IPS DF 19.7 (cell line): ENCODE measurements around the gene ECM1.

Source experiments
- DNase-seq: peaks from one replicate; pipeline ENCODE4 v3.0.0-alpha.2; 2013; ENCODE audit warnings: low read depth, low spot score

ECM1 gene

GRCh38 chr1:150558761-150559655 lies 51.1 kb downstream of the ECM1 start:
- DNase-seq = no peak

- no peak for DNase-seq
Observed at GRCh38 chr1:150559656-150560010, 51.7 kb downstream of the ECM1 start.

GRCh38 chr1:150560011-150560438 lies 52.1 kb downstream of the ECM1 start:
- no peak for DNase-seq

GRCh38 chr1:150560576-150561253 lies 52.8 kb downstream of the ECM1 start:
- DNase-seq = no peak

- DNase-seq = peak; percentile 90
Observed at GRCh38 chr1:150561254-150561973, 53.5 kb downstream of the ECM1 start.

GRCh38 chr1:150561974-150562445 lies 54.1 kb downstream of the ECM1 start:
- DNase-seq = peak; percentile 82

- no peak for DNase-seq
Observed at GRCh38 chr1:150562446-150563339, 54.8 kb downstream of the ECM1 start.
